NCI-H526 (cell line): Measurements from ENCODE around the gene PALLD.
A peak's percentile ranks its signal among the peaks of the same experiment; 100 is the strongest.

Experiments used
- DNase-seq, 2 experiments: peaks; one replicate each; lab custom pipeline; 2025; lab: John Stamatoyannopoulos, UW

The PALLD gene

GRCh38 chr4:168593399-168593798 lies 96.5 kb downstream of the PALLD start:
- no peak for DNase-seq

- no peak for DNase-seq
Measured at GRCh38 chr4:168594121-168594520, 97.3 kb downstream of the PALLD start.

- no peak for DNase-seq
Measured at GRCh38 chr4:168598191-168598590, 101.3 kb downstream of the PALLD start.

- no peak for DNase-seq
Measured at GRCh38 chr4:168600796-168601583, 104.1 kb downstream of the PALLD start.

- DNase-seq, result no peak
Measured at GRCh38 chr4:168601899-168602298, 105.0 kb downstream of the PALLD start.

GRCh38 chr4:168604496-168605373 lies 107.9 kb downstream of the PALLD start:
- no peak for DNase-seq

GRCh38 chr4:168605411-168605810 lies 108.6 kb downstream of the PALLD start:
- DNase-seq, result no peak

GRCh38 chr4:168607215-168607614 lies 110.4 kb downstream of the PALLD start:
- no peak for DNase-seq

GRCh38 chr4:168608771-168609170 lies 111.9 kb downstream of the PALLD start:
- no peak for DNase-seq

- no peak for DNase-seq
Measured at GRCh38 chr4:168609369-168609768, 112.5 kb downstream of the PALLD start.

- DNase-seq, result no peak
Measured at GRCh38 chr4:168610911-168611530, 114.2 kb downstream of the PALLD start.

GRCh38 chr4:168612450-168613135 lies 115.7 kb downstream of the PALLD start:
- DNase-seq, result no peak

GRCh38 chr4:168613869-168614268 lies 117.0 kb downstream of the PALLD start:
- no peak for DNase-seq

- DNase-seq, result no peak
Measured at GRCh38 chr4:168614281-168615057, 117.6 kb downstream of the PALLD start.

- DNase-seq, result no peak
Measured at GRCh38 chr4:168615294-168616065, 118.6 kb downstream of the PALLD start.

- DNase-seq, result no peak
Measured at GRCh38 chr4:168618577-168619265, 121.9 kb downstream of the PALLD start.

- DNase-seq, result peak in 1 of 2 experiments; percentile 8
Measured at GRCh38 chr4:168619266-168619631, 122.4 kb downstream of the PALLD start.

- DNase-seq, result no peak
Measured at GRCh38 chr4:168621806-168622589, 125.1 kb downstream of the PALLD start.

GRCh38 chr4:168622600-168622999 lies 125.7 kb downstream of the PALLD start:
- DNase-seq, result no peak
